OCI-LY1 (cell line): ENCODE measurements around the gene PACS2.

Experiments
- H2AFZ ChIP-seq: fragments of 200-600 bp; sonication (generic), shearing (Covaris generic); 2 replicates; pipeline ENCODE4 v1.6.0; 2014; ENCODE audit warnings: antibody characterized with exemption, mild to moderate bottlenecking, low read length
- H3F3A ChIP-seq: fragments of 200-600 bp; sonication (generic), shearing (Covaris generic); 2 replicates; pipeline ENCODE4 v1.6.0; 2014; ENCODE audit warnings: mild to moderate bottlenecking, antibody characterized with exemption, low read length, moderate library complexity; ENCODE audit not compliant: insufficient read depth
- H3K27ac ChIP-seq: fragments of 200-600 bp; sonication (generic); 2 replicates; pipeline ENCODE4 v1.5.1; 2014; ENCODE audit warnings: low read length, mixed run types, mild to moderate bottlenecking, low read depth; ENCODE audit not compliant: poor library complexity, severe bottlenecking
- H3K27me3 ChIP-seq: fragments of 200-600 bp; sonication (generic); 2 replicates; pipeline ENCODE4 v1.6.0; 2014; ENCODE audit warnings: antibody characterized with exemption, mild to moderate bottlenecking, low read length, moderate library complexity; ENCODE audit not compliant: insufficient read depth
- H3K36me3 ChIP-seq: fragments of 200-600 bp; sonication (generic); 2 replicates; pipeline ENCODE4 v1.6.1; 2014; ENCODE audit warnings: mild to moderate bottlenecking, antibody characterized with exemption, low read length, moderate library complexity, mixed read lengths; ENCODE audit not compliant: insufficient read depth
- H3K4me1 ChIP-seq: fragments of 200-600 bp; sonication (generic); 2 replicates; pipeline ENCODE4 v1.5.1; 2014; ENCODE audit warnings: mild to moderate bottlenecking, low read length, moderate library complexity; ENCODE audit not compliant: insufficient read depth, severe bottlenecking
- H3K4me2 ChIP-seq: fragments of 200-600 bp; sonication (generic), shearing (Covaris generic); 2 replicates; pipeline ENCODE4 v1.6.1; 2014; ENCODE audit warnings: low read length
- H3K4me3 ChIP-seq: fragments of 200-600 bp; sonication (generic); 2 replicates; pipeline ENCODE4 v1.5.1; 2014; ENCODE audit warnings: low read length, low read depth, mild to moderate bottlenecking, mixed read lengths; ENCODE audit not compliant: poor library complexity, severe bottlenecking
- H3K79me2 ChIP-seq: fragments of 200-600 bp; shearing (Covaris generic); 2 replicates; pipeline ENCODE4 v1.6.1; 2016; ENCODE audit warnings: mixed run types, low read length, mixed read lengths; ENCODE audit not compliant: insufficient read depth
- H3K9ac ChIP-seq: fragments of 200-600 bp; sonication (generic), shearing (Covaris generic); 2 replicates; pipeline ENCODE4 v1.6.1; 2014; ENCODE audit warnings: mild to moderate bottlenecking, low read length, mixed read lengths
- H3K9me2 ChIP-seq: fragments of 200-600 bp; sonication (generic), shearing (Covaris generic); 2 replicates; pipeline ENCODE4 v1.6.1; 2014; ENCODE audit warnings: low read depth, mild to moderate bottlenecking, low read length, mixed read lengths
- H3K9me3 ChIP-seq: fragments of 200-600 bp; shearing (Covaris generic); 2 replicates; pipeline ENCODE4 v1.6.1; 2014; ENCODE audit warnings: low read length, mixed read lengths
- H4K20me1 ChIP-seq: fragments of 200-600 bp; sonication (generic), shearing (Covaris generic); 2 replicates; pipeline ENCODE4 v1.6.0; 2016; ENCODE audit warnings: mild to moderate bottlenecking, low read length; ENCODE audit not compliant: insufficient read depth
- CTCF ChIP-seq: fragments of 200-600 bp; sonication (generic), shearing (Covaris generic); IDR thresholded peaks from 2 replicates; pipeline ENCODE4 v1.5.1; 2017; ENCODE audit warnings: mild to moderate bottlenecking, antibody characterized with exemption, low read length, moderate library complexity, mixed read lengths
- EZH2 ChIP-seq: fragments of 200-600 bp; sonication (generic), shearing (Covaris generic); IDR thresholded peaks from 2 replicates; pipeline ENCODE4 v1.8.0; 2017; ENCODE audit warnings: borderline replicate concordance, mixed run types, mild to moderate bottlenecking, antibody characterized with exemption, low read length, moderate library complexity, mixed read lengths

Gene PACS2

GRCh38 chr14:105348169-105348944 is 33.8 kb downstream of the PACS2 start:
- H3K27ac ChIP-seq: no peak overlapping the region
- no peaks in the 10 kb centered on the region for H3K9me2 ChIP-seq
- H2AFZ ChIP-seq: no peak overlapping the region
- H3K27me3 ChIP-seq: peaks cover 9% of the 10 kb centered on the region; the same call in 1 of the 2 replicates
- no peaks in the 10 kb centered on the region for H3K79me2 ChIP-seq
- no peak overlapping the region for H3K4me2 ChIP-seq
- no peaks in the 10 kb centered on the region for H4K20me1 ChIP-seq
- no peak for TF ChIP-seq CTCF
- TF ChIP-seq EZH2: no peak
- no peak overlapping the region for H3K9ac ChIP-seq
- H3K4me1 ChIP-seq: no peaks in the 10 kb centered on the region
- no peaks in the 10 kb centered on the region for H3K36me3 ChIP-seq
- H3K9me3 ChIP-seq: 0 out of 2 replicates have a peak, but pooled peaks cover 3% of the 10 kb centered on the region
- no peaks in the 10 kb centered on the region for H3F3A ChIP-seq
- no peak overlapping the region for H3K4me3 ChIP-seq

GRCh38 chr14:105348945-105349699 is 34.6 kb downstream of the PACS2 start:
- Histone ChIP-seq H3K9me2 (no peaks in the 10 kb centered on the region), H3K4me3 (no peak overlapping the region), H3K4me1 (no peaks in the 10 kb centered on the region), H3K4me2 (no peak overlapping the region), H3K27ac (no peak overlapping the region), H3K9me3 (0 out of 2 replicates have a peak, but pooled peaks cover 3% of the 10 kb centered on the region), H3K9ac (no peak overlapping the region), H2AFZ (no peak overlapping the region), H3K27me3 (peaks cover 9% of the 10 kb centered on the region; the same call in 1 of the 2 replicates), H3K79me2 (no peaks in the 10 kb centered on the region), H3K36me3 (no peaks in the 10 kb centered on the region), H4K20me1 (no peaks in the 10 kb centered on the region), H3F3A (no peaks in the 10 kb centered on the region)
- TF ChIP-seq CTCF: no peak
- no peak for TF ChIP-seq EZH2

- no peak for TF ChIP-seq CTCF
- no peak for TF ChIP-seq EZH2
- no peaks in the 10 kb centered on the region for H4K20me1 ChIP-seq
- H3K4me1 ChIP-seq: no peaks in the 10 kb centered on the region
- H3K36me3 ChIP-seq: no peaks in the 10 kb centered on the region
- no peak overlapping the region for H3K27ac ChIP-seq
- no peak overlapping the region for H2AFZ ChIP-seq
- no peaks in the 10 kb centered on the region for H3K9me2 ChIP-seq
- H3F3A ChIP-seq: no peaks in the 10 kb centered on the region
- H3K4me2 ChIP-seq: no peak overlapping the region
- no peak overlapping the region for H3K9ac ChIP-seq
- H3K27me3 ChIP-seq: peaks cover 9% of the 10 kb centered on the region; the same call in 1 of the 2 replicates
- H3K4me3 ChIP-seq: no peak overlapping the region
- no peaks in the 10 kb centered on the region for H3K79me2 ChIP-seq
- 0 out of 2 replicates have a peak, but pooled peaks cover 3% of the 10 kb centered on the region for H3K9me3 ChIP-seq
These were observed 35.4 kb downstream of the PACS2 start for GRCh38 chr14:105349992-105350391.
